MCF 10A (cell line): ENCODE data around the gene UNC13C. TPM values are rescaled to one million over a fixed set of nuclear protein-coding genes. Genes with fewer than 3 reads are reported as not detected.

Experiments used
- BruUV-seq: library from RNA; stranded (reverse); fragments of 400-500 nt; replicated peaks from 2 replicates; lab custom pipeline; 2021; lab: Mats Ljungman, UMichigan
- CTCF ChIA-PET: fragments of 300-600 bp; sonication (Branson Sonifier 250); formaldehyde crosslinking; extraction: SDS; loops from one replicate; lab custom pipeline; 2021; ENCODE audit warnings: antibody characterized with exemption, inconsistent platforms; lab: Yijun Ruan, JAX
- POLR2A ChIA-PET: fragments of 300-600, 350-650 bp; sonication (Branson Sonifier 250); formaldehyde crosslinking; extraction: SDS; loops from one replicate; lab custom pipeline; 2020; ENCODE audit warnings: antibody characterized with exemption, inconsistent platforms; lab: Yijun Ruan, JAX
- DNase-seq: peaks from one replicate; pipeline ENCODE4 v3.0.0-alpha.2; 2018; ENCODE audit not compliant: unreplicated experiment
- H3K27ac Mint-ChIP-seq: one replicate; pipeline ENCODE4 v1.8.0; 2022; ENCODE audit warnings: mild to moderate bottlenecking, low read depth, mixed read lengths; ENCODE audit not compliant: unreplicated experiment
- H3K27me3 Mint-ChIP-seq: one replicate; pipeline ENCODE4 v1.8.0; 2022; ENCODE audit warnings: mixed read lengths; ENCODE audit not compliant: insufficient read depth, unreplicated experiment
- H3K36me3 Mint-ChIP-seq: one replicate; pipeline ENCODE4 v1.8.0; 2022; ENCODE audit warnings: mild to moderate bottlenecking, moderate library complexity, mixed read lengths; ENCODE audit not compliant: insufficient read depth, unreplicated experiment
- H3K4me1 Mint-ChIP-seq: one replicate; pipeline ENCODE4 v1.8.0; 2022; ENCODE audit warnings: mixed read lengths; ENCODE audit not compliant: insufficient read depth, unreplicated experiment
- H3K4me3 Mint-ChIP-seq: one replicate; pipeline ENCODE4 v1.8.0; 2022; ENCODE audit warnings: mild to moderate bottlenecking, moderate library complexity, mixed read lengths; ENCODE audit not compliant: unreplicated experiment
- H3K9me3 Mint-ChIP-seq: one replicate; pipeline ENCODE4 v1.8.0; 2022; ENCODE audit warnings: mixed read lengths; ENCODE audit not compliant: unreplicated experiment
- CTCF ChIP-seq: fragments of 200-600 bp; IDR thresholded peaks from one replicate; pipeline ENCODE4 v1.8.0; 2022; ENCODE audit warnings: antibody characterized with exemption, mild to moderate bottlenecking; ENCODE audit not compliant: unreplicated experiment
- intact Hi-C: fragments of 100-400 bp; cut with micrococcal nuclease; formaldehyde crosslinking; loops from 2 replicates; pipeline ENCODE4 v1.14.1; 2022
- total RNA-seq: library from RNA; stranded (reverse); gene quantifications from 2 replicates; pipeline ENCODE4 v1.2.3, GENCODE V29; 2022

The UNC13C gene
- total RNA-seq, 1 experiment from 2014 or later: not detected

GRCh38 chr15:54029081-54029480 is 50.8 kb downstream of the UNC13C start:
- Mint-ChIP-seq H3K4me3 (no peak overlapping the region), H3K27me3 (no peaks in the 10 kb centered on the region), H3K9me3 (no peaks in the 10 kb centered on the region), H3K27ac (no peak overlapping the region), H3K36me3 (no peaks in the 10 kb centered on the region), H3K4me1 (no peaks in the 10 kb centered on the region)
- ChIA-PET POLR2A (interaction anchor here (1.1 kb wide), 1 partner anchor 10 kb away, joined by 3 read pairs; no protein-coding TSS in a partner anchor), CTCF (no interaction called here)
- DNase-seq: peak; percentile 8
- no TSS peak for BruUV-seq
- TF ChIP-seq CTCF: no peak
- intact Hi-C loops: no loop called here

- Mint-ChIP-seq H3K27me3 (peaks cover 19% of the 10 kb centered on the region), H3K9me3 (no peaks in the 10 kb centered on the region), H3K36me3 (no peaks in the 10 kb centered on the region), H3K4me1 (no peaks in the 10 kb centered on the region), H3K27ac (no peak overlapping the region), H3K4me3 (no peak overlapping the region)
- ChIA-PET POLR2A (no interaction called here), CTCF (no interaction called here)
- DNase-seq: no peak
- intact Hi-C loops: no loop called here
- TF ChIP-seq CTCF: no peak
- BruUV-seq: no TSS peak
Measured at GRCh38 chr15:54032066-54032465, 53.8 kb downstream of the UNC13C start.

GRCh38 chr15:54033356-54033860 is 55.2 kb downstream of the UNC13C start:
- BruUV-seq: no TSS peak
- Mint-ChIP-seq H3K36me3 (no peaks in the 10 kb centered on the region), H3K4me3 (no peak overlapping the region), H3K27me3 (peaks cover 19% of the 10 kb centered on the region), H3K27ac (no peak overlapping the region), H3K9me3 (no peaks in the 10 kb centered on the region), H3K4me1 (no peaks in the 10 kb centered on the region)
- POLR2A ChIA-PET: no interaction called here
- TF ChIP-seq CTCF: no peak
- intact Hi-C loops: no loop called here
- CTCF ChIA-PET: interaction anchor here (0.7 kb wide), 1 partner anchor 37 kb away, joined by 3 read pairs; no protein-coding TSS in a partner anchor
- no peak for DNase-seq

GRCh38 chr15:54033869-54034458 is 55.7 kb downstream of the UNC13C start:
- no peak for TF ChIP-seq CTCF
- no TSS peak for BruUV-seq
- intact Hi-C loops: no loop called here
- POLR2A ChIA-PET: no interaction called here
- DNase-seq: no peak
- H3K27ac Mint-ChIP-seq: no peak overlapping the region
- no peak overlapping the region for H3K4me3 Mint-ChIP-seq
- no peaks in the 10 kb centered on the region for H3K4me1 Mint-ChIP-seq
- CTCF ChIA-PET: no interaction called here
- H3K27me3 Mint-ChIP-seq: peaks cover 19% of the 10 kb centered on the region
- H3K36me3 Mint-ChIP-seq: no peaks in the 10 kb centered on the region
- H3K9me3 Mint-ChIP-seq: no peaks in the 10 kb centered on the region
